D341Med (cell line): ENCODE results near the gene CGAS.
A peak's percentile ranks its signal among the peaks of the same experiment; 100 is the strongest.
"Not testable (repeated sequence)": the region's sequence is repeated elsewhere in the genome, so short reads cannot be mapped to it uniquely, and the experiment has no call there.

Experiments
- DNase-seq: peaks from one replicate; pipeline ENCODE4 v3.0.0; 2012; ENCODE audit warnings: low spot score

Gene CGAS

GRCh38 chr6:73452107-73452461, at the start of gene CGAS:
Gene CGAS (minus strand): TSS chr6:73452297. CDS start chr6:73452181, 116 bp downstream.
- no peak for DNase-seq

GRCh38 chr6:73497915-73498314, 45.8 kb upstream of the CGAS start:
- no peak for DNase-seq

- no peak for DNase-seq
Measured at GRCh38 chr6:73491377-73491776, 39.3 kb upstream of the CGAS start.

GRCh38 chr6:73487473-73487872, 35.4 kb upstream of the CGAS start:
- DNase-seq, result no peak

- DNase-seq, result no peak
Measured at GRCh38 chr6:73484438-73484837, 32.3 kb upstream of the CGAS start.

GRCh38 chr6:73481969-73482368, 29.9 kb upstream of the CGAS start:
- DNase-seq, result no peak

GRCh38 chr6:73477407-73477806, 25.3 kb upstream of the CGAS start:
- DNase-seq, result no peak

GRCh38 chr6:73476723-73477122, 24.6 kb upstream of the CGAS start:
- DNase-seq, result no peak

GRCh38 chr6:73471686-73472290, 19.7 kb upstream of the CGAS start:
- DNase-seq, result no peak

- peak; percentile 90 for DNase-seq
Measured at GRCh38 chr6:73461537-73462350, 9.6 kb upstream of the CGAS start, which contains the start of gene MTO1. Gene MTO1 (plus strand): TSS chr6:73461737. CDS start chr6:73461855, 118 bp downstream.

- no peak for DNase-seq
Measured at GRCh38 chr6:73460056-73460455, 8.0 kb upstream of the CGAS start.

GRCh38 chr6:73459474-73459873, 7.4 kb upstream of the CGAS start:
- DNase-seq, result not testable (repeated sequence)

GRCh38 chr6:73455865-73456629, 4.0 kb upstream of the CGAS start:
- no peak for DNase-seq

GRCh38 chr6:73451223-73452106, 632 bp downstream of the CGAS start:
- no peak for DNase-seq

GRCh38 chr6:73443555-73443954, 8.5 kb downstream of the CGAS start:
- no peak for DNase-seq

- DNase-seq, result no peak
Measured at GRCh38 chr6:73435236-73435635, 16.9 kb downstream of the CGAS start.

GRCh38 chr6:73421534-73421933, 30.6 kb downstream of the CGAS start:
- DNase-seq, result no peak

- DNase-seq, result no peak
Measured at GRCh38 chr6:73418081-73418741, 33.9 kb downstream of the CGAS start.

- DNase-seq, result no peak
Measured at GRCh38 chr6:73413102-73413501, 39.0 kb downstream of the CGAS start.

- DNase-seq, result no peak
Measured at GRCh38 chr6:73409395-73409794, 42.7 kb downstream of the CGAS start.

GRCh38 chr6:73400656-73401055, 51.4 kb downstream of the CGAS start:
- no peak for DNase-seq
